Esophagus muscularis mucosa (tissue), 4 donors: ENCODE data around the gene ZNF521. TPM values are rescaled to one million over a fixed set of nuclear protein-coding genes. Genes with fewer than 3 reads are reported as not detected.

Experiments used
- DNase-seq: peaks from one replicate; pipeline ENCODE4 v3.0.0-alpha.2; 2017; ENCODE audit errors: extremely low spot score
- H3K27ac ChIP-seq, 4 donors: fragments of 200-600 bp; sonication (generic); replicated peaks in 1 of 4; 1 replicate in 3 of 4; 2 replicates in 1 of 4; pipeline ENCODE4 v1.5.1; 2016 to 2019; ENCODE audit warnings: mild to moderate bottlenecking in 1 of 4
- H3K27me3 ChIP-seq, 4 donors: fragments of 200-600 bp; sonication (generic); one replicate each; pipeline versions ENCODE4 v1.5.1 to v1.6.0; 2016 to 2019
- H3K36me3 ChIP-seq, 4 donors: fragments of 200-600 bp; sonication (generic); one replicate each; pipeline ENCODE4 v1.5.1; 2016 to 2019
- H3K4me1 ChIP-seq, 4 donors: fragments of 200-600 bp; sonication (generic); one replicate each; pipeline ENCODE4 v1.5.1; 2016 to 2019
- H3K4me3 ChIP-seq, 4 donors: fragments of 200-600 bp; sonication (generic); 1 replicate in 2 of 4; 2 replicates in 2 of 4; pipeline ENCODE4 v1.5.1; 2016 to 2019; ENCODE audit warnings: mild to moderate bottlenecking in 4 of 4, moderate library complexity in 1 of 4
- H3K9me3 ChIP-seq, 4 donors: fragments of 200-600 bp; sonication (generic); 1 replicate in 3 of 4; 2 replicates in 1 of 4; pipeline ENCODE4 v1.5.1; 2016 to 2019
- CTCF ChIP-seq, 3 experiments: fragments of 200-600 bp in 2 of 3; fragments of 450-650 bp in 1 of 3; sonication (generic) in 2 of 3; IDR thresholded peaks; one replicate each; pipeline ENCODE4 v1.5.1; 2017 to 2019; ENCODE audit warnings: antibody characterized with exemption in 3 of 3, mild to moderate bottlenecking in 2 of 3, moderate library complexity in 1 of 3
- EP300 ChIP-seq: sonication (generic); formaldehyde crosslinking; IDR thresholded peaks from one replicate; pipeline ENCODE4 v1.6.1; 2017; ENCODE audit warnings: antibody characterized with exemption
- POLR2A ChIP-seq: fragments of 450-650 bp; IDR thresholded peaks from one replicate; pipeline ENCODE4 v1.6.1; 2017; ENCODE audit warnings: antibody characterized with exemption, moderate library complexity, mild to moderate bottlenecking, low read depth
- POLR2AphosphoS5 ChIP-seq, 2 donors: sonication (generic); formaldehyde crosslinking; IDR thresholded peaks; one replicate each; pipeline ENCODE4 v1.6.1; 2017; ENCODE audit warnings: antibody characterized with exemption in 2 of 2
- WGBS: methylation state at CpG from one replicate; pipeline ENCODE4 v1.1.5; 2018; 5-methylcytosine and 5-hydroxymethylcytosine counted together
- intact Hi-C: fragments of 100-400 bp; cut with DNase I; formaldehyde crosslinking; loops from one replicate; pipeline ENCODE4 v1.15.1; 2023
- total RNA-seq, 4 donors: library from RNA; depleted of rRNA; stranded (reverse); fragments of >200 nt; gene quantifications; one replicate each; pipeline versions ENCODE4 v1.1.0 to v1.2.1, GENCODE V29; 2016

ZNF521 gene
- total RNA-seq, 4 donors from 2014 or later = 15.6 to 20.6 (median 16.9) TPM

DNA sequence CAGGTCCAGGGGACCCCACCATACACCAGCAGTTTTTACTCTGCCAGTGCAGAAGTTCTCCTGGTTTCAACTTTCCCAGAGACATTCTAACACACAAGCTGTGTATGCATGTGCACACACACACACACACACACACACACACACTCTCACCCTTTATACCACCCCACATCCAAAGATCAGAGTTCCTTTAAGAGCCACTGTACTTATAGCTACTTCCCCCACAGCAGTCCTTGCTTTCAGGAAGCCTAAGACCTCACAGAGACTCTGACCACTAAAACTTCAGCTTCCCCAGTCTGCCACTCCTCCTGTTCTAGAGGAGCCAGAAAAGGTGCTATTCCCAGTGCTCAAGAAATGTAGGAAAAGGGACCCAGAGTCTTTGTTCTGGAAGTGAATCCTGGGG lies 107.8 kb downstream of the ZNF521 start:
- H3K4me3 ChIP-seq = no peak overlapping the region
- H3K9me3 ChIP-seq = no peaks in the 10 kb centered on the region
- no peak for TF ChIP-seq EP300
- TF ChIP-seq CTCF (IDR thresholded peaks at IDR 0.05) = no peak
- TF ChIP-seq POLR2A = no peak
- TF ChIP-seq POLR2AphosphoS5 (IDR thresholded peaks at IDR 0.05) = no peak
- DNase-seq = no peak
- no peaks in the 10 kb centered on the region for H3K27me3 ChIP-seq
- no peak overlapping the region for H3K27ac ChIP-seq
- no peaks in the 10 kb centered on the region for H3K36me3 ChIP-seq
- peaks cover 0 to 9% (median 5%) of the 10 kb centered on the region in 4 donors for H3K4me1 ChIP-seq
- intact Hi-C loops = no loop called here

- Histone ChIP-seq H3K27ac (no peak overlapping the region), H3K4me3 (no peak overlapping the region), H3K36me3 (no peaks in the 10 kb centered on the region), H3K4me1 (peaks cover 2 to 13% (median 7%) of the 10 kb centered on the region in 4 donors), H3K27me3 (no peaks in the 10 kb centered on the region), H3K9me3 (no peaks in the 10 kb centered on the region)
- DNase-seq = no peak
- TF ChIP-seq POLR2AphosphoS5 (IDR thresholded peaks at IDR 0.05) (no peak), EP300 (no peak), POLR2A (no peak), CTCF (IDR thresholded peaks at IDR 0.05) (no peak)
- 100% methylated on average over 1 of the region's 1 CpG for WGBS
- intact Hi-C loops = no loop called here
These were observed 108.2 kb downstream of the ZNF521 start for GRCh38 chr18:25243754-25244153.

GRCh38 chr18:25243257-25243656 lies 108.7 kb downstream of the ZNF521 start:
- no peak overlapping the region for H3K4me3 ChIP-seq
- TF ChIP-seq POLR2A (no peak), CTCF (IDR thresholded peaks at IDR 0.05) (no peak), EP300 (no peak), POLR2AphosphoS5 (IDR thresholded peaks at IDR 0.05) (no peak)
- H3K27ac ChIP-seq = no peak overlapping the region
- no peaks in the 10 kb centered on the region for H3K36me3 ChIP-seq
- intact Hi-C loops = no loop called here
- WGBS = 86% methylated on average over 2 of the region's 2 CpGs
- H3K27me3 ChIP-seq = no peaks in the 10 kb centered on the region
- no peak for DNase-seq
- peaks cover 4 to 15% (median 10%) of the 10 kb centered on the region in 4 donors for H3K4me1 ChIP-seq
- H3K9me3 ChIP-seq = no peaks in the 10 kb centered on the region

DNA sequence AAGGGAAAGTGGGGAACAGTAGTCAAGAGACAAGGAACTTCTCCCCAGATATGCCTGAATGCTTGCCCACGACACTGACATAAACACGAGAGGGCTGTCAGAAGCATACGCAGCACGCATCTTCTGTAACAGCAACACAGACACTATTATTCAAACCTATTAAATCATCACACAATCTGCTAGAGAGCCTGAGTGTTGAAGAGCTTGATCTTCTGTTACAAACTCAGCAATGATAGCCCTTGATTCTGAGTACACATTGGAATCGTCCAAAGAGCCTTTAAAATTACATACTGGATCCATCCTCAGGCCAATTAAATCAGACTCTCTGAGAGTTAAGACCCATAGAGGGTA lies 111.6 kb downstream of the ZNF521 start:
- no peak overlapping the region for H3K4me3 ChIP-seq
- H3K4me1 ChIP-seq = peaks cover 4 to 18% (median 10%) of the 10 kb centered on the region in 4 donors
- TF ChIP-seq POLR2AphosphoS5 (IDR thresholded peaks at IDR 0.05) (no peak), EP300 (no peak), POLR2A (no peak), CTCF (IDR thresholded peaks at IDR 0.05) (no peak)
- WGBS = 72% methylated on average over 5 of the region's 5 CpGs
- no peaks in the 10 kb centered on the region for H3K27me3 ChIP-seq
- H3K9me3 ChIP-seq = no peaks in the 10 kb centered on the region
- no peak for DNase-seq
- no peaks in the 10 kb centered on the region for H3K36me3 ChIP-seq
- intact Hi-C loops = no loop called here
- H3K27ac ChIP-seq = no peak overlapping the region
